IMR-90 (cell line): Measurements from ENCODE around the gene SCN1B. TPM values are rescaled to one million over a fixed set of nuclear protein-coding genes. Genes with fewer than 3 reads are reported as not detected.

Source experiments
- ATAC-seq: fragments of 200-7000 bp; cut with Tn5 transposase; 2 replicates; pipeline ENCODE4 v1.9.1; 2020; ENCODE audit warnings: low read depth, mild to moderate bottlenecking, moderate library complexity
- BruUV-seq: library from RNA; stranded (reverse); fragments of 400-500 nt; replicated peaks from 2 replicates; lab custom pipeline; 2021; lab: Mats Ljungman, UMichigan
- CTCF ChIA-PET: fragments of 300-600 bp; formaldehyde crosslinking; extraction: SDS; loops from one replicate; lab custom pipeline; 2021; ENCODE audit warnings: antibody characterized with exemption; lab: Yijun Ruan, JAX
- POLR2A ChIA-PET: fragments of 300-600 bp; sonication (Branson Sonifier 250); formaldehyde crosslinking; loops from one replicate; lab custom pipeline; 2022; ENCODE audit warnings: antibody characterized with exemption; ENCODE audit not compliant: unreplicated experiment; lab: Charles Lee
- DNase-seq: peaks from one replicate; pipeline ENCODE4 v3.0.0; 2013
- H2AFZ ChIP-seq: replicated peaks from 2 replicates; pipeline ENCODE3; 2013; ENCODE audit warnings: low read length, mild to moderate bottlenecking; ENCODE audit not compliant: poor library complexity
- H2AK5ac ChIP-seq: 2 replicates; pipeline ENCODE4 v1.6.1; 2013; ENCODE audit warnings: low read depth, low read length, inconsistent platforms
- H2AK9ac ChIP-seq: replicated peaks from 2 replicates; pipeline ENCODE3; 2013; ENCODE audit warnings: mild to moderate bottlenecking, low read depth, low read length, moderate library complexity; ENCODE audit not compliant: poor library complexity
- H2BK120ac ChIP-seq: 2 replicates; pipeline ENCODE4 v1.6.1; 2013; ENCODE audit warnings: low read depth, low read length, inconsistent platforms
- H2BK15ac ChIP-seq: 3 replicates; pipeline ENCODE4 v1.6.1; 2013; ENCODE audit warnings: low read depth, low read length, inconsistent platforms
- H2BK20ac ChIP-seq: 2 replicates; pipeline ENCODE4 v1.6.1; 2013; ENCODE audit warnings: low read depth, mild to moderate bottlenecking, inconsistent platforms, low read length, moderate library complexity
- H2BK5ac ChIP-seq: 2 replicates; pipeline ENCODE4 v1.6.1; 2013; ENCODE audit warnings: mild to moderate bottlenecking, low read depth, low read length, inconsistent platforms; ENCODE audit not compliant: poor library complexity, severe bottlenecking
- H3K14ac ChIP-seq: replicated peaks from 2 replicates; pipeline ENCODE4 v1.6.1; 2013; ENCODE audit warnings: low read depth, low read length, inconsistent platforms
- H3K18ac ChIP-seq: 2 replicates; pipeline ENCODE4 v1.6.1; 2013; ENCODE audit warnings: low read depth, low read length, control low read depth
- H3K23ac ChIP-seq: 2 replicates; pipeline ENCODE4 v1.6.1; 2013; ENCODE audit warnings: low read depth, low read length, inconsistent platforms
- H3K27ac ChIP-seq: 2 replicates; pipeline ENCODE4 v1.5.1; 2013; ENCODE audit warnings: mild to moderate bottlenecking, control low read depth, low read length; ENCODE audit not compliant: insufficient read depth
- H3K27me3 ChIP-seq: 2 replicates; pipeline ENCODE4 v1.6.1; 2013; ENCODE audit warnings: low read length; ENCODE audit not compliant: control insufficient read depth, insufficient read depth
- H3K36me3 ChIP-seq: 2 replicates; pipeline ENCODE4 v1.6.1; 2013; ENCODE audit warnings: low read length, mixed read lengths; ENCODE audit not compliant: control insufficient read depth, insufficient read depth
- H3K4ac ChIP-seq: 2 replicates; pipeline ENCODE4 v1.6.1; 2013; ENCODE audit warnings: low read depth, low read length, inconsistent platforms
- H3K4me1 ChIP-seq: 2 replicates; pipeline ENCODE4 v1.6.1; 2013; ENCODE audit warnings: low read length, mixed read lengths; ENCODE audit not compliant: control insufficient read depth, insufficient read depth
- H3K4me2 ChIP-seq: 2 replicates; pipeline ENCODE4 v1.6.1; 2013; ENCODE audit warnings: low read depth, mild to moderate bottlenecking, control low read depth, low read length, moderate library complexity
- H3K4me3 ChIP-seq: 2 replicates; pipeline ENCODE4 v1.5.1; 2013; ENCODE audit warnings: low read depth, mild to moderate bottlenecking, control low read depth, low read length, moderate library complexity; ENCODE audit not compliant: insufficient read depth
- H3K56ac ChIP-seq: 2 replicates; pipeline ENCODE4 v1.6.1; 2013; ENCODE audit warnings: low read length, inconsistent platforms; ENCODE audit not compliant: insufficient read depth; ENCODE audit errors: extremely low read depth
- H3K79me1 ChIP-seq, 2 experiments: 2 replicates each; pipeline ENCODE4 v1.6.1; 2013; ENCODE audit warnings: low read length in 2 of 2, inconsistent platforms in 1 of 2, low read depth in 1 of 2
- H3K9ac ChIP-seq: 2 replicates; pipeline ENCODE4 v1.6.1; 2013; ENCODE audit warnings: low read depth, low read length, control low read depth
- H3K9me1 ChIP-seq: 2 replicates; pipeline ENCODE4 v1.6.1; 2013; ENCODE audit warnings: low read length, inconsistent platforms; ENCODE audit not compliant: insufficient read depth
- H3K9me3 ChIP-seq: 2 replicates; pipeline ENCODE4 v1.6.1; 2013; ENCODE audit warnings: low read length; ENCODE audit not compliant: control insufficient read depth, insufficient read depth
- H4K20me1 ChIP-seq: 2 replicates; pipeline ENCODE4 v1.6.1; 2013; ENCODE audit warnings: low read length, inconsistent platforms; ENCODE audit not compliant: insufficient read depth
- H4K5ac ChIP-seq: 2 replicates; pipeline ENCODE4 v1.6.1; 2013; ENCODE audit warnings: mild to moderate bottlenecking, low read depth, low read length, control low read depth
- H4K8ac ChIP-seq, 2 experiments: 2 replicates each; pipeline ENCODE4 v1.6.1; 2013; ENCODE audit warnings: low read depth in 2 of 2, low read length in 2 of 2, control low read depth in 1 of 2, inconsistent platforms in 1 of 2
- H4K91ac ChIP-seq: 2 replicates; pipeline ENCODE4 v1.6.1; 2013; ENCODE audit warnings: low read depth, low read length, inconsistent platforms; ENCODE audit not compliant: insufficient read depth
- BHLHE40 ChIP-seq: fragments of 150-350 bp; IDR thresholded peaks from 2 replicates; pipeline ENCODE4 v1.6.1; 2016; ENCODE audit warnings: mild to moderate bottlenecking, low read depth, low read length
- CEBPB ChIP-seq: IDR thresholded peaks from 2 replicates; pipeline ENCODE4 v1.6.1; 2012; ENCODE audit warnings: low read depth, low read length, improper control_type of control experiment
- CHD1 ChIP-seq: IDR thresholded peaks from 2 replicates; pipeline ENCODE4 v1.6.1; 2012; ENCODE audit warnings: low read depth, low read length, improper control_type of control experiment
- CTCF ChIP-seq: conservative IDR thresholded peaks from 2 replicates; pipeline ENCODE4 v1.5.1; 2012; ENCODE audit warnings: mild to moderate bottlenecking, low read depth, low read length, improper control_type of control experiment
- FOS ChIP-seq: fragments of 150-350 bp; IDR thresholded peaks from 2 replicates; pipeline ENCODE4 v1.6.1; 2016; ENCODE audit warnings: low read depth, low read length
- MAFK ChIP-seq: IDR thresholded peaks from 2 replicates; pipeline ENCODE4 v1.6.1; 2012; ENCODE audit warnings: low read depth, low read length, improper control_type of control experiment
- MAZ ChIP-seq: IDR thresholded peaks from 2 replicates; pipeline ENCODE4 v1.6.1; 2012; ENCODE audit warnings: low read depth, mild to moderate bottlenecking, low read length, improper control_type of control experiment, moderate library complexity, borderline replicate concordance
- NFE2L2 ChIP-seq: fragments of 150-350 bp; IDR thresholded peaks from 2 replicates; pipeline ENCODE4 v1.6.1; 2016; ENCODE audit warnings: low read depth, mild to moderate bottlenecking, low read length
- RCOR1 ChIP-seq: IDR thresholded peaks from 2 replicates; pipeline ENCODE4 v1.6.1; 2012; ENCODE audit warnings: mild to moderate bottlenecking, low read length, improper control_type of control experiment; ENCODE audit not compliant: insufficient replicate concordance
- WGBS, 2 experiments: methylation state at CpG; one replicate each; pipeline versions ENCODE4 v1.1.5 to v1.1.7; 2013; ENCODE audit warnings: missing lambda C conversion rate in 2 of 2; ENCODE audit not compliant: insufficient read length in 1 of 2; ENCODE audit errors: extremely low coverage in 2 of 2; 5-methylcytosine and 5-hydroxymethylcytosine counted together
- dilution Hi-C: fragments of 300-500 bp; cut with HindIII; formaldehyde crosslinking; loops from one replicate; pipeline ENCODE4 v1.14.3; 2018; ENCODE audit warnings: low sequenced_read_pairs; ENCODE audit not compliant: unreplicated experiment
- in situ Hi-C: fragments of 300-500 bp; cut with MboI; formaldehyde crosslinking; loops from 3 replicates; pipeline ENCODE4 v1.14.3; 2019; ENCODE audit warnings: low sequenced_read_pairs, inconsistent platforms, mixed read lengths
- intact Hi-C: fragments of 100-400 bp; cut with micrococcal nuclease; formaldehyde crosslinking; loops from 2 replicates; pipeline ENCODE4 v1.10.0; 2022
- polyA plus RNA-seq, 3 experiments: library from polyadenylated mRNA; depleted of rRNA; stranded (reverse); fragments of >200 nt; gene quantifications; 2 replicates each; pipeline ENCODE4 v1.2.3, GENCODE V29; 2012; ENCODE audit warnings: low replicate concordance in 1 of 3
- total RNA-seq: library from RNA; depleted of rRNA; stranded (reverse); fragments of >200 nt; gene quantifications from 2 replicates; pipeline ENCODE4 v1.2.3, GENCODE V29; 2012

Gene SCN1B
- total and polyA plus RNA-seq, 2 of the 4 experiments (the other 2 are of a cell fraction) = 2.0 to 9.6 TPM

GRCh38 chr19:35039881-35040825 is 9.9 kb downstream of the SCN1B start (continued):
- no peak for TF ChIP-seq RCOR1
- TF ChIP-seq BHLHE40 = no peak

GRCh38 chr19:35040826-35041547 is 10.7 kb downstream of the SCN1B start:
- Histone ChIP-seq H2AFZ (peak overlapping the region; percentile 34), H3K18ac (no peak overlapping the region), H2BK120ac (no peak overlapping the region), H2AK9ac (no peak overlapping the region), H2BK15ac (no peak overlapping the region), H3K9ac (no peak overlapping the region), H3K27ac (no peak overlapping the region), H3K14ac (no peak overlapping the region), H3K79me1 (no peaks in the 10 kb centered on the region), H2AK5ac (no peak overlapping the region; the same call in 1 of the 2 replicates), H2BK5ac (no peak overlapping the region), H4K5ac (no peak overlapping the region), H3K9me3 (no peaks in the 10 kb centered on the region), H3K4me2 (no peak overlapping the region; the same call in 1 of the 2 replicates), H3K36me3 (no peaks in the 10 kb centered on the region), H3K9me1 (no peaks in the 10 kb centered on the region), H4K91ac (no peak overlapping the region), H4K20me1 (no peaks in the 10 kb centered on the region), H3K56ac (no peak overlapping the region), H3K4ac (no peak overlapping the region), H3K4me3 (no peak overlapping the region), H4K8ac (no peak overlapping the region), H3K4me1 (peaks cover 5% of the 10 kb centered on the region; the same call in 1 of the 2 replicates), H3K27me3 (peaks cover 7% of the 10 kb centered on the region; the same call in 1 of the 2 replicates), H3K23ac (no peak overlapping the region), H2BK20ac (no peak overlapping the region)
- ChIA-PET POLR2A (no interaction called here), CTCF (no interaction called here)
- BruUV-seq = no TSS peak
- ATAC-seq (peak; percentile 22; the same call in 1 of the 2 replicates), DNase-seq (no peak)
- 37% methylated on average over 10 of the region's 36 CpGs; no CpG with 5 or more reads in 1 of the 2 experiments for WGBS, 2 experiments
- in situ Hi-C loops = no loop called here
- TF ChIP-seq CEBPB (no peak), MAFK (no peak), NFE2L2 (no peak), FOS (no peak), BHLHE40 (no peak), MAZ (no peak), CTCF (no peak), CHD1 (no peak)
- intact Hi-C loops = no loop called here
- dilution Hi-C loops = no loop called here
